HCT116 (cell line): ENCODE results near the gene TRIM56. TPM values are rescaled to one million over a fixed set of nuclear protein-coding genes. Genes with fewer than 3 reads are reported as not detected.

Experiments
- ATAC-seq: fragments of 200-7000 bp; cut with Tn5 transposase; 2 replicates; pipeline ENCODE4 v1.9.1; 2020; ENCODE audit warnings: mild to moderate bottlenecking, moderate library complexity
- BruUV-seq: library from RNA; stranded (reverse); fragments of 400-500 nt; replicated peaks from 2 replicates; lab custom pipeline; 2021; lab: Mats Ljungman, UMichigan
- CTCF ChIA-PET: fragments of 300-600 bp; sonication (Branson Sonifier 250); formaldehyde crosslinking; loops from one replicate; lab custom pipeline; 2021; ENCODE audit warnings: antibody characterized with exemption; lab: Charles Lee
- POLR2A ChIA-PET: fragments of 300-600, 350-600 bp; sonication (Branson Sonifier 250); formaldehyde crosslinking; loops from one replicate; lab custom pipeline; 2021; ENCODE audit warnings: antibody characterized with exemption; lab: Charles Lee
- RAD21 ChIA-PET, 2 experiments: fragments of 300-600 bp; sonication (Branson Sonifier 250); formaldehyde crosslinking; loops; one replicate each; lab custom pipeline; 2023; ENCODE audit warnings: low total read pairs in 2 of 2; ENCODE audit not compliant: uncharacterized antibody in 2 of 2, unreplicated experiment in 2 of 2, low non-redundant PET in 1 of 2; lab: Charles Lee
- DNase-seq: peaks from one replicate; pipeline ENCODE4 v3.0.0-alpha.2; 2010; ENCODE audit warnings: low read depth, low spot score
- H2AFZ ChIP-seq: fragments of 200-600 bp; shearing (Covaris generic), sonication (generic); 2 replicates; pipeline ENCODE4 v1.6.1; 2017; ENCODE audit warnings: low read depth, mixed run types, mixed read lengths, antibody characterized with exemption, low read length; ENCODE audit not compliant: poor library complexity, severe bottlenecking
- H3K27ac ChIP-seq: 2 replicates; pipeline ENCODE4 v1.5.1; 2012; ENCODE audit warnings: low read depth, low read length
- H3K27me3 ChIP-seq: fragments of 200-600 bp; sonication (generic); 2 replicates; pipeline ENCODE4 v1.6.1; 2016; ENCODE audit warnings: mixed run types, low read length, mixed read lengths; ENCODE audit not compliant: insufficient read depth
- H3K36me3 ChIP-seq, 2 experiments: fragments of 200-500 bp in 1 of 2; fragments of 200-600 bp in 1 of 2; sonication (Bioruptor generic) in 1 of 2; sonication (generic) in 1 of 2; 2 replicates each; pipeline versions ENCODE4 v1.5.1 to v1.6.1; 2014 to 2016; ENCODE audit warnings: low read length in 2 of 2, inconsistent platforms in 1 of 2, mixed read lengths in 1 of 2, mixed run types in 1 of 2; ENCODE audit not compliant: insufficient read depth in 2 of 2, control insufficient read depth in 1 of 2
- H3K4me1 ChIP-seq, 2 experiments: fragments of 200-600 bp in 1 of 2; sonication (generic) in 1 of 2; 2 replicates each; pipeline versions ENCODE4 v1.5.1 to v1.6.1; 2012 to 2017; ENCODE audit warnings: low read length in 2 of 2, inconsistent platforms in 1 of 2, mild to moderate bottlenecking in 1 of 2, mixed read lengths in 1 of 2, mixed run types in 1 of 2, moderate library complexity in 1 of 2; ENCODE audit not compliant: insufficient read depth in 2 of 2, control insufficient read depth in 1 of 2
- H3K4me2 ChIP-seq: fragments of 200-600 bp; sonication (generic); 2 replicates; pipeline ENCODE4 v1.6.1; 2017; ENCODE audit warnings: mixed run types, low read length, mixed read lengths
- H3K4me3 ChIP-seq, 2 experiments: fragments of 200-600 bp in 1 of 2; sonication (generic) in 1 of 2; replicated peaks in 1 of 2; 2 replicates each; pipeline ENCODE4 v1.5.1; 2011 to 2016; ENCODE audit warnings: low read length in 2 of 2, control low read depth in 1 of 2, low read depth in 1 of 2, mild to moderate bottlenecking in 1 of 2, mixed read lengths in 1 of 2, mixed run types in 1 of 2
- H3K79me2 ChIP-seq: fragments of 200-600 bp; sonication (generic); 2 replicates; pipeline ENCODE4 v1.6.1; 2017; ENCODE audit warnings: mild to moderate bottlenecking, mixed run types, low read length, moderate library complexity, mixed read lengths; ENCODE audit not compliant: insufficient read depth
- H3K9ac ChIP-seq: fragments of 200-600 bp; sonication (generic); 2 replicates; pipeline ENCODE4 v1.6.1; 2016; ENCODE audit warnings: low read length, mixed read lengths
- H3K9me2 ChIP-seq: fragments of 200-600 bp; sonication (generic), shearing (Covaris generic); 2 replicates; pipeline ENCODE4 v1.6.1; 2017; ENCODE audit warnings: mixed run types, mild to moderate bottlenecking, moderate library complexity; ENCODE audit not compliant: insufficient read depth
- H3K9me3 ChIP-seq, 2 experiments: fragments of 200-500 bp in 1 of 2; fragments of 200-600 bp in 1 of 2; sonication (Bioruptor generic) in 1 of 2; sonication (generic) in 1 of 2; 2 replicates each; pipeline ENCODE4 v1.6.1; 2014 to 2017; ENCODE audit warnings: low read length in 2 of 2, mixed read lengths in 2 of 2, inconsistent platforms in 1 of 2, low read depth in 1 of 2, mild to moderate bottlenecking in 1 of 2, mixed run types in 1 of 2, moderate library complexity in 1 of 2; ENCODE audit not compliant: control insufficient read depth in 1 of 2, insufficient read depth in 1 of 2
- H4K20me1 ChIP-seq: fragments of 200-600 bp; sonication (generic), shearing (Covaris generic); 2 replicates; pipeline ENCODE4 v1.6.1; 2017; ENCODE audit warnings: mixed run types, mild to moderate bottlenecking, moderate library complexity; ENCODE audit not compliant: insufficient read depth
- CBX3 ChIP-seq: IDR thresholded peaks from 2 replicates; pipeline ENCODE4 v1.6.1; 2012; ENCODE audit warnings: low read depth
- CTCF ChIP-seq, 3 experiments: fragments of 200-600 bp in 1 of 3; sonication (generic) in 1 of 3; IDR thresholded peaks in 2 of 3; conservative IDR thresholded peaks in 1 of 3; 2 replicates each; pipeline ENCODE4 v1.5.1; 2012 to 2017; ENCODE audit warnings: low read depth in 2 of 3, low read length in 2 of 3, antibody characterized with exemption in 1 of 3, borderline replicate concordance in 1 of 3, control low read depth in 1 of 3, mild to moderate bottlenecking in 1 of 3, mixed read lengths in 1 of 3, mixed run types in 1 of 3, moderate library complexity in 1 of 3; ENCODE audit not compliant: insufficient read depth in 1 of 3
- POLR2A ChIP-seq: IDR thresholded peaks from 2 replicates; pipeline ENCODE4 v1.7.0; 2011; ENCODE audit warnings: borderline replicate concordance; ENCODE audit not compliant: insufficient read depth, insufficient read length; ENCODE audit errors: extremely low read depth
- SIN3A ChIP-seq: IDR thresholded peaks from 2 replicates; pipeline ENCODE4 v1.6.1; 2012; ENCODE audit warnings: low read depth
- SRF ChIP-seq: IDR thresholded peaks from 2 replicates; pipeline ENCODE4 v1.6.1; 2012; ENCODE audit warnings: low read depth
- ZBTB33 ChIP-seq: IDR thresholded peaks from 2 replicates; pipeline ENCODE4 v1.6.1; 2011; ENCODE audit warnings: mild to moderate bottlenecking, low read length, moderate library complexity; ENCODE audit not compliant: insufficient replicate concordance; ENCODE audit errors: extremely low read depth
- ZNF274 ChIP-seq: fragments of 200-500 bp; sonication (Bioruptor generic); IDR thresholded peaks from 2 replicates; pipeline ENCODE4 v1.6.1; 2014; ENCODE audit warnings: mild to moderate bottlenecking, low read depth, low read length, inconsistent platforms
- intact Hi-C: fragments of 100-400 bp; cut with micrococcal nuclease; formaldehyde crosslinking; loops from 2 replicates; pipeline ENCODE4 v1.10.0; 2022
- total RNA-seq: library from RNA; stranded (reverse); gene quantifications from one replicate; pipeline ENCODE4 v1.2.1, GENCODE V29; 2021; ENCODE audit not compliant: unreplicated experiment

The TRIM56 gene
- total RNA-seq, 1 experiment from 2014 or later, result 25.9 TPM

- Histone ChIP-seq H3K36me3 (peaks cover 5 to 6% of the 10 kb centered on the region in 2 experiments; a peak in 3 of 4 replicates), H3K79me2 (peaks cover 17% of the 10 kb centered on the region), H3K4me3 (no peak overlapping the region), H3K9ac (no peak overlapping the region), H3K9me2 (no peaks in the 10 kb centered on the region), H2AFZ (no peak overlapping the region), H3K4me1 (peaks cover 12 to 32% of the 10 kb centered on the region in 2 experiments), H3K27me3 (no peaks in the 10 kb centered on the region), H3K9me3 (no peaks in the 10 kb centered on the region), H3K27ac (no peak overlapping the region), H4K20me1 (no peaks in the 10 kb centered on the region), H3K4me2 (no peak overlapping the region)
- POLR2A ChIA-PET, result no interaction called here
- DNase-seq, result no peak
- ATAC-seq, result no peak
- BruUV-seq, result no TSS peak
- RAD21 ChIA-PET, result no interaction called here
- TF ChIP-seq ZNF274, result no peak
- TF ChIP-seq POLR2A, result no peak
- no peak for TF ChIP-seq CTCF (IDR thresholded peaks at IDR 0.05 in 2 of 3, conservative IDR thresholded peaks at IDR 0.05 in 1 of 3; ENCODE audit: borderline replicate concordance in 1 of 3, insufficient read depth in 1 of 3, low read depth in 2 of 3, low read length in 2 of 3)
- no peak for TF ChIP-seq SIN3A
- TF ChIP-seq CBX3, result no peak
- TF ChIP-seq SRF, result no peak
- no peak for TF ChIP-seq ZBTB33
- CTCF ChIA-PET, result no interaction called here
- intact Hi-C loops, result no loop called here
These were observed 3.7 kb downstream of the TRIM56 start for GRCh38 chr7:101088858-101089529.
